OCI-LY7 (cell line): ENCODE data around the gene OR5B17.

ENCODE experiments used
- EZH2phosphoT487 ChIP-seq: fragments of 200-600 bp; sonication (generic); IDR thresholded peaks from 2 replicates; pipeline ENCODE4 v1.6.1; 2018; ENCODE audit warnings: low read depth, borderline replicate concordance, mild to moderate bottlenecking, mixed run types, antibody characterized with exemption, low read length, moderate library complexity, mixed read lengths
- TF ChIP-seq, protein P1 (sequence below): fragments of 200-600 bp; sonication (generic); conservative IDR thresholded peaks from 2 replicates; pipeline ENCODE4 v1.5.1; 2014; ENCODE audit warnings: mild to moderate bottlenecking, antibody characterized with exemption, low read length, moderate library complexity, mixed read lengths

DNA sequence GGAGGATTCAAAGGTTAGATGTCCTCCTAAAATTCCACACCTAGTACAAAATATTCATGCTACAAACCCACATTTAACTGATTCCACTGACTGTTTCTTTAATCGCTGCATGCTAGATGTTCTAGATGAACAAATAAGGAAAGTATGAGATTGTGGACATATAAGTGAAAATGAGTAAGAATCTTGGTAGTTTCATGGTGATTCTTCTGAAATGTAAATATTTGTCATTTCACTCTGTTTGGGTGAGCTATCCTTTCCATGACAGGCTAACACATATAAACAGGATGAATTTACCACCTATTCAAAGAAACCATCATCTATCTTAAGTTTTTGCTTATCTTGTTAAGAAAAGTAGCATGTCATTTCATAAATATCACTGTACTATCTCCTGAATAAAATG lies 33.0 kb upstream of the OR5B17 start:
- TF ChIP-seq EZH2phosphoT487 = no peak
- TF ChIP-seq, protein P1, sequence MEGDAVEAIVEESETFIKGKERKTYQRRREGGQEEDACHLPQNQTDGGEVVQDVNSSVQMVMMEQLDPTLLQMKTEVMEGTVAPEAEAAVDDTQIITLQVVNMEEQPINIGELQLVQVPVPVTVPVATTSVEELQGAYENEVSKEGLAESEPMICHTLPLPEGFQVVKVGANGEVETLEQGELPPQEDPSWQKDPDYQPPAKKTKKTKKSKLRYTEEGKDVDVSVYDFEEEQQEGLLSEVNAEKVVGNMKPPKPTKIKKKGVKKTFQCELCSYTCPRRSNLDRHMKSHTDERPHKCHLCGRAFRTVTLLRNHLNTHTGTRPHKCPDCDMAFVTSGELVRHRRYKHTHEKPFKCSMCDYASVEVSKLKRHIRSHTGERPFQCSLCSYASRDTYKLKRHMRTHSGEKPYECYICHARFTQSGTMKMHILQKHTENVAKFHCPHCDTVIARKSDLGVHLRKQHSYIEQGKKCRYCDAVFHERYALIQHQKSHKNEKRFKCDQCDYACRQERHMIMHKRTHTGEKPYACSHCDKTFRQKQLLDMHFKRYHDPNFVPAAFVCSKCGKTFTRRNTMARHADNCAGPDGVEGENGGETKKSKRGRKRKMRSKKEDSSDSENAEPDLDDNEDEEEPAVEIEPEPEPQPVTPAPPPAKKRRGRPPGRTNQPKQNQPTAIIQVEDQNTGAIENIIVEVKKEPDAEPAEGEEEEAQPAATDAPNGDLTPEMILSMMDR = no peak
